ENCODE measurements around the gene PPP1R27. TPM values are rescaled to one million over a fixed set of nuclear protein-coding genes. Genes with fewer than 3 reads are reported as not detected.

The PPP1R27 gene
- total RNA-seq, 2 experiments from 2014 or later = not detected

GRCh38 chr17:81866440-81867169, 31.8 kb upstream of the PPP1R27 start:
- H3K27me3 Mint-ChIP-seq = no peaks in the 10 kb centered on the region
- no peak for DNase-seq
- H3K4me1 Mint-ChIP-seq = peaks cover 44% of the 10 kb centered on the region
- peak overlapping the region; percentile 32 for H3K4me3 Mint-ChIP-seq
- no peaks in the 10 kb centered on the region for H3K9me3 Mint-ChIP-seq
- peaks cover 39% of the 10 kb centered on the region for H3K36me3 Mint-ChIP-seq
- H3K27ac Mint-ChIP-seq = peak overlapping the region; percentile 82

DNA sequence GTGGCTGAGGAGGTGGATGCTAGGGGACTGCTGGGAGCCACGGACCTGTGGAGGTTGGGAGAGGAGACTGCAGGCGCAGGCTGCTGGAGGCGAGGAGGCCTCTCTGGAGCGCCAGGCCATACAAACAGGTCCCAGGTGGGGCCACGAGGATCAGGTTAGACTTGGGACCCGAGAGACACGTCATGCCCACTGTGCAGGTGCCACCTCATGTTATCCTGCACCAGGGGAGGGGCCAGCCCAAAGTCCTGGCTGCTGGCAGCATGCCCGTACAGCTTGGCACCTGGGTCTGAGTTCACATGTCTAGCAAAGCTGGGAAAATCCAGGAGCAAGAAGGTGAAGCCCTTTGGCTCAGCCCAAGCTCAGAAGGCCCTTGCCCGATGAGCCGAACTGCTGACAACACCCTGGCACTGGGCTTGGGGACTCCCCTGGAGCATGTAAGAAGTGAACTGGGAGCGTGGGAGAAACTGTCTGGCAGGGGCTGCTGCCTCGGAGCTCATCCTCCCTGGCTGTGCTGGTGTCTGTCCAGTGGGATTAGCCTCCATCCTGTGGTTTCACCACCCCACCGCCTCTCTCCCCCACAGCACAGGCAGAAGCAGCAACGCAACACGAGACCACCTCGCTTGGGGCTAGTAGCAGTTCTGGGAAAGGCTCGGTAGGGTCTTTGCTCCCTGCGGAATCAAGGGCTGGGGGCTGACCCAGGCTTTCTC, 31.0 kb upstream of the PPP1R27 start:
- H3K4me1 Mint-ChIP-seq = peaks cover 44% of the 10 kb centered on the region
- H3K36me3 Mint-ChIP-seq = peaks cover 42% of the 10 kb centered on the region
- no peaks in the 10 kb centered on the region for H3K27me3 Mint-ChIP-seq
- no peak for DNase-seq
- H3K9me3 Mint-ChIP-seq = no peaks in the 10 kb centered on the region
- peak overlapping the region; percentile 82 for H3K27ac Mint-ChIP-seq
- H3K4me3 Mint-ChIP-seq = peak overlapping the region; percentile 10

DNA sequence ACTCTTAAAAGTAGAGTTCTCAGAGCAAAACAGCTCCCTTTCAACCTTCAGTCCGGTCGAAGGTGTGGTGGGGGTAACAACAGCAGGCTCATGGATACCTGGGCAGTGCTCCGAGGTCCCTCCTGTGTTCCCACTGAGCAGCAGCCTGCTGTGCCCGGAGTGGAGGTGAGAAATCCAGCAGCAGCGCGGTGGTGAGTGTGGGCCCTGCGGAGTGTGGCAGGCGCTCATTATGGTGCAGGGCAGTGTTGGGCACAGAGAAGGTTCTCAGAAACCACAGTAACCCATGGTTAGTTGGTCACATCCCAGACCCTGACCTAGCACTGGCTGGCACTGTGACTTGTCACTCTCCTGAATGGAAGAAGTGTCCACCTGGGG, 30.5 kb upstream of the PPP1R27 start:
- H3K27me3 Mint-ChIP-seq = no peaks in the 10 kb centered on the region
- DNase-seq = no peak
- H3K36me3 Mint-ChIP-seq = peaks cover 43% of the 10 kb centered on the region
- H3K27ac Mint-ChIP-seq = peak overlapping the region; percentile 45
- peak overlapping the region; percentile 10 for H3K4me3 Mint-ChIP-seq
- H3K4me1 Mint-ChIP-seq = peaks cover 46% of the 10 kb centered on the region
- no peaks in the 10 kb centered on the region for H3K9me3 Mint-ChIP-seq

GRCh38 chr17:81863833-81864768, 29.3 kb upstream of the PPP1R27 start:
- no peak for DNase-seq
- H3K9me3 Mint-ChIP-seq = no peaks in the 10 kb centered on the region
- H3K27me3 Mint-ChIP-seq = no peaks in the 10 kb centered on the region
- peak overlapping the region; percentile 37 for H3K4me3 Mint-ChIP-seq
- peaks cover 37% of the 10 kb centered on the region for H3K36me3 Mint-ChIP-seq
- H3K4me1 Mint-ChIP-seq = peaks cover 45% of the 10 kb centered on the region
- peak overlapping the region; percentile 69 for H3K27ac Mint-ChIP-seq

- Mint-ChIP-seq H3K4me3 (peak overlapping the region; percentile 86), H3K27me3 (no peaks in the 10 kb centered on the region), H3K4me1 (peaks cover 47% of the 10 kb centered on the region), H3K9me3 (no peaks in the 10 kb centered on the region), H3K27ac (peak overlapping the region; percentile 69), H3K36me3 (peaks cover 42% of the 10 kb centered on the region)
- no peak for DNase-seq
These were observed 28.3 kb upstream of the PPP1R27 start for GRCh38 chr17:81863123-81863675.

- Mint-ChIP-seq H3K4me1 (peaks cover 43% of the 10 kb centered on the region), H3K27me3 (no peaks in the 10 kb centered on the region), H3K9me3 (no peaks in the 10 kb centered on the region), H3K4me3 (peak overlapping the region; percentile 96), H3K27ac (peak overlapping the region; percentile 97), H3K36me3 (peaks cover 53% of the 10 kb centered on the region)
- peak; percentile 99 for DNase-seq
These were observed 26.1 kb upstream of the PPP1R27 start for GRCh38 chr17:81860756-81861568.

- DNase-seq = no peak
- Mint-ChIP-seq H3K4me3 (peak within 1 kb of the TSS; percentile 97), H3K36me3 (peaks cover 51% of the 10 kb centered on the region), H3K4me1 (peaks cover 41% of the 10 kb centered on the region), H3K27me3 (no peaks in the 10 kb centered on the region), H3K27ac (peak within 1 kb of the TSS; percentile 97), H3K9me3 (no peaks in the 10 kb centered on the region)
These were observed 25.3 kb upstream of the PPP1R27 start, which contains the start of gene P4HB for GRCh38 chr17:81859906-81860755. P4HB (minus strand) TSS chr17:81860535; CDS start chr17:81860471, 64 bp downstream.

DNA sequence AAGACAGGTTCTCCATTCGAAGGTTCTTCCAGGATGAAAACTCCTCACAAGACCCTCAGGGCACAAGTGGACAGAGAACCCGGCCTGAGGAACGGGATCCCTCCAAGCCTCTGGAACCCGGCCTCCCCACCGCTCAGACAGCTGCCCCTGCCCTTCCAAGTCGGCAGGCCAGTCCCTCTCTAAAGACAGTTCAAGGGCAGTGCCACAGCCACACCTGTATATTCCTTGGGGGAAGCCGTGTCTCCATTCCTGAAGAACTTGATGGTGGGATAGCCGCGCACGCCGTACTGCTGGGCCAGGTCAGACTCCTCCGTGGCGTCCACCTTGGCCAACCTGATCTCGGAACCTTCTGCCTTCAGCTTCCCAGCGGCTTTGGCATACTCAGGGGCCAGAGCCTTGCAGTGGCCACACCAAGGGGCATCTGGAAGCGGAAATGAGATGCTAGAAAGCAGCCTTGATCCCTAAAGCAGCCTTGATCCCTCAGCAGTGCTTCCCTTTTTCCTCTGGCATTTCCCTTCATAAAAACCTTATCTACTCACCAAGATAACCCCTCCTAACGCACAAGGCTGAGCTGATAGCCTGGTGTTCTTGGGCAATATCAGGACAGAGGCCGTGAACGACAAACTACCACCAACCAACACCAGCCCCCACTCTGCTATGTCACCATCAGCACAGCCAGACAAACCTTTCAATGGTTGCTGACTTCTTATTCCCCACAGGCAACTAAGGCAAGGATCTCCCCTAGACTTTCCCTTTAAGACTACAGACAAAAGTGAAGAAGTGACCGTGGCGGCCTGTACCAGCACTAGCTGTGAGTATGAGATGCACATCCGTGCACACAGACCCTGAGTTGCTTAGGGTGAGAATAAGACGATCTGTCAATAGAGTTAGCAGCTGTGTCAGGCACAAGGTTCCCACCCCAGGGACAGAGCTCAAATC, 24.4 kb upstream of the PPP1R27 start:
- peaks cover 36% of the 10 kb centered on the region for H3K4me1 Mint-ChIP-seq
- no peaks in the 10 kb centered on the region for H3K27me3 Mint-ChIP-seq
- no peaks in the 10 kb centered on the region for H3K9me3 Mint-ChIP-seq
- H3K4me3 Mint-ChIP-seq = peak overlapping the region; percentile 97
- H3K27ac Mint-ChIP-seq = peak overlapping the region; percentile 83
- H3K36me3 Mint-ChIP-seq = peaks cover 52% of the 10 kb centered on the region
- no peak for DNase-seq

DNA sequence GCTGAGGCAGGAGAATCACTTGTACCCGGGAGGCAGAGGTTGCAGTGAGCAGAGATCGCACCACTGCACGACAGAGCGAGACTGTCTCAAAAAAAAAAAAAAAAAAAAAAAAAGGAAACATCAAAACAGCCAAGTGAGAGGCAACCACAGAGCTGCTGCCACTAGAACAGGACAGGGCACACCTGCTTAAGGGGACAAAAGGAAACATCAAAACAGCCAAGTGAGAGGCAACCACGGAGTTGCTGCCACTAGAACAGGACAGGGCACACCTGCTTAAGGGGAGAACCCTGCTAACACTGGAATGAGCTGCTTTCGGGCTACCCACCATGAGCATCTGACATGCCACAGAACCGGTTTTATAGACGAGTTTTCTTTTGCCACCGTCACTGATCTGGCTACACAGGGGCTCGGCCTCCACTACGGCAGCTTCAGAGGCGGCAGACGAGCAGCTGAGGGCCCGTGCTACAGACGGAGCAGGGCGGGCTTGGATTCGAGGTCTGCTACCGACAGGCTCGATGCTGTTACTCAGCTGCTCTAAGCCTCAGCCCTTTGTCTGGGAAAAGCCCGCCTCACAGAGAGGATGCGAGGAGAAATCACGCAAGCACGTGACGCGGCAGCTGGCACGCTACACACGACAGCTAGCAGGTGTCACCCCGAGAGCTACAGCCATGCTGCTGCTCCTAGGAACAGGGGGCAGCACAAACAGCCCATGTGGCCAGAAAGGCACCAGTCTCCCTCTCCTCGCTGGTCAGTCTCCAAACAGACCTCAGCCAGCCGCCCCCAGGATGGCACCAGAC, 23.5 kb upstream of the PPP1R27 start:
- H3K9me3 Mint-ChIP-seq = no peaks in the 10 kb centered on the region
- no peaks in the 10 kb centered on the region for H3K27me3 Mint-ChIP-seq
- H3K36me3 Mint-ChIP-seq = peaks cover 53% of the 10 kb centered on the region
- peak overlapping the region; percentile 97 for H3K4me3 Mint-ChIP-seq
- no peak for DNase-seq
- H3K27ac Mint-ChIP-seq = peak overlapping the region; percentile 83
- H3K4me1 Mint-ChIP-seq = peaks cover 28% of the 10 kb centered on the region

DNA sequence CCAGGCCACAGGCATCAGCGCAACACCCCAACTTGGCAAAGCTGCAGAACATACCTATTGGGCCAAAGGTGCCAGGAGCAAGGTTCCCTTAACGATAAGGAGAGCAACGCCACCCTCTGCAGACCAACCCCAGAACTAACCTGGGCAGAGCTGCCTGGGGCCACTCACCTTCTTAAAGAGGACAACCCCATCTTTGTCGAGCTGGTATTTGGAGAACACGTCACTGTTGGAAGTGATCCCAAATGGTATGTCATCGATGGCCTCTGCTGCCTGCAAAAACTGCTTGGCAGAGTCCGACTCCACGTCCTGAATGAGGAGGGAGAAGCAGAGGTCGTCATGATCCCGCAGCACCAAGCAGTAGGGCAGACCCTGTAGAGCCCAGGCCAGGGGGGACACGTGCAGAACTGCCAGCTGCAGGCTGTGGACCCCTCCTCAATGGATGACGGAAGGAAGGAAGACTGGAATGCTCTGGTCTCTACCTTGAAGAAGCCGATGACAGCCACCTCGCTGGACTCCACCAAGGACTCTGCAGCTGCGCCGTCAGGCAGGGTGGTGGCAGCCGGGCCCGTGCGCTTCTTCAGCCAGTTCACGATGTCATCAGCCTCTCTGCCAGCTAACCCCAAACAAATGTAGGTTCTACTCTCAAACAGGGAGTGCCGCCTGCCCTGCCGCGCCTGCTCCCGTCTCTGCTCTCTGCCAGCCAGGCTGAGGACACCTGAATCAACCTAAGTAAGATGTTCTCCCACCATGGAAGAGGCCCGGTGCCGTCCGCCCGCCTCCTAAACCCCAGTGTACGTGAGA, 20.3 kb upstream of the PPP1R27 start:
- no peak for DNase-seq
- Mint-ChIP-seq H3K4me3 (no peak overlapping the region), H3K27me3 (no peaks in the 10 kb centered on the region), H3K4me1 (peaks cover 19% of the 10 kb centered on the region), H3K9me3 (no peaks in the 10 kb centered on the region), H3K27ac (no peak overlapping the region), H3K36me3 (peaks cover 46% of the 10 kb centered on the region)

DNA sequence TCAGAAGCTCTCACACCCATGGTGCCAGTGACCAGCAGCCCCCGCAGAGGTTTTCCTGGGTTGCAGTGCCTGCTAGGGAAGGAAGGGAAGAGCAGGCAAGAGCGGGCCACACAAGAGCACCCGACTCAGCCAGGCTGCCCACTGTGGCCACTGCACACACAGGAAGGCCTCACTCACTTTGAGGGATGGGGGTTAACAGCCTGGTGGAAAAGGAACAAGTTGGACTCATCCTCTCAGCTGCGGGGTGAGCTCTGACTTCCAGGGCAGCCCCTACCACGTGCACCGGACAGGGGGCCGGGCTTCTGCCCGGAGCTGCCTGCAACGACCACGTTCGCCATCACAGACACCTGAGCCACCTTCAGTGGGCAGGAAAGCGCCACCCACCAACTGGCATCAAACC, 17.4 kb upstream of the PPP1R27 start:
- no peak overlapping the region for H3K4me3 Mint-ChIP-seq
- no peak for DNase-seq
- no peaks in the 10 kb centered on the region for H3K9me3 Mint-ChIP-seq
- no peaks in the 10 kb centered on the region for H3K27me3 Mint-ChIP-seq
- H3K36me3 Mint-ChIP-seq = peaks cover 25% of the 10 kb centered on the region
- peaks cover 5% of the 10 kb centered on the region for H3K4me1 Mint-ChIP-seq
- no peak overlapping the region for H3K27ac Mint-ChIP-seq

Measured in activated naive CD8-positive, alpha-beta T cell treated with anti-CD3 and anti-CD28 coated beads for 36 hours (primary cell).